ENCODE measurements around the gene COL11A1.
"Not testable (repeated sequence)": the region's sequence is repeated elsewhere in the genome, so short reads cannot be mapped to it uniquely, and the experiment has no call there.

The COL11A1 gene

DNA sequence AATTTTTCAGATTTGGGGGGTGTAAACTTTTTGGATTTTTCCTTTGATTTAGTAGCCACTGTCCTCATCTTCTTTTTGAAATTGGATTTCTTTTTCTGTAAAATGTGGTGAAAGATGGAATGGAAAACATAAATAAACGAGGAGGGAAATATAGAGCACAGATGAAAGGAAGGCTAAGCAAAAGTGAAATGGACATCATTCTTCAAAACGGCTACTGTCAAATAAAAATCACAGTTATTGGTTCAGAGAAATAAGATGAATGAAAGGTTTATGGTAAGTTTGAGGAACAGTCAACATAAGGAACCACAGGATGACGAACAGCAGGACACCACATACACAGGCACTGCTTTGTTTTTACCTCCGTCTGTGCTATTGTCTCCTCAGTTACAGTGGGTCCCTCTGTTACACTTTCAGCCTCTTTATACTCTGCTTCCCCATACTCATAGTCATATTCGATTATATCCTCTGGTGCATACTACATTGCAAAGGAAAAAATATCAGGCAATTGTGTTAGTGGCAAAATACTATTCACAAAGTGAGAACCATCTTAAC lies 82.4 kb downstream of the COL11A1 start:
- H3K4me3 Mint-ChIP-seq, result no peak overlapping the region
- H3K27me3 Mint-ChIP-seq, result no peaks in the 10 kb centered on the region
- H3K4me1 Mint-ChIP-seq (ENCODE audit: low read depth), result no peaks in the 10 kb centered on the region
- no peaks in the 10 kb centered on the region for H3K36me3 Mint-ChIP-seq (ENCODE audit: low read depth)
- H3K27ac Mint-ChIP-seq, result no peak overlapping the region
- no peaks in the 10 kb centered on the region for H3K9me3 Mint-ChIP-seq
- DNase-seq, result no peak

DNA sequence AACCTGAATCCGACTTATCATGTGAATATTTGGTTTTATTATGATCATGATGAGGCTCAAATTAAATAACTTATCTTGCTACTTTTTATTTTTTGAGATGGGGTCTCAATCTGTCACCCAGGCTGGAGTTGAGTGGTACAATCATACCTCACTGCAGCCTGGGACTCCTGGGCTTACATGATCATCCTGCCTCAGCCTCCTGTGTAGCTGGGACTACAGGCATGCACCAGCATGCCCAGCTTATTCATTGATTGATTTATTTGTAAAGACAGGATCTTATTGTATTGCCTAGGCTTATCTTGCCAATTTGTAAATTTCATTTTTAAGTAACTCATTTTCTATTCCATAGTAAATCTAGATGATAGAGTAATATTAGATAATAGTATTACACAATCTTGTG lies 84.3 kb downstream of the COL11A1 start:
- Mint-ChIP-seq H3K4me1 (ENCODE audit: low read depth) (no peaks in the 10 kb centered on the region), H3K27ac (no peak overlapping the region), H3K27me3 (no peaks in the 10 kb centered on the region), H3K9me3 (no peaks in the 10 kb centered on the region), H3K4me3 (no peak overlapping the region), H3K36me3 (ENCODE audit: low read depth) (no peaks in the 10 kb centered on the region)
- DNase-seq, result no peak

DNA sequence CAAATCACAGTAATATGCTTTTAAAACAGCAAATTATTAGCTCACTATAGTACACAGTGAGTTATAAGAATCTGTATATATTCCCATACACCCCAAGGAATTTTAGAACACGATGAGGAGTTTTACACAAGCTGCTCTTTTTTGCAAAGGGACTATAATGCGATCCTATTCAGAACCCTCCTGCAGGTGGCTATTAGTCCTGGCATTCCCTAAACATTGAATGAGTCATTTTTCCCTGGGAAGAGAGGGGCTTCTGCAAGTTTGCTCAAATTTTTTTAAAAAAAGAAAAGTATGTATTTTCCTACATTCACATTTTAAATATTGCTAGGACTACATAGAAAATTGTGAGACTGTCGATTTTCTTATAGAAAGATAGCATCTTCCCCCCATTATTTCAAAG lies 106.3 kb downstream of the COL11A1 start:
- no peak overlapping the region for H3K27ac Mint-ChIP-seq
- H3K4me1 Mint-ChIP-seq (ENCODE audit: low read depth), result no peaks in the 10 kb centered on the region
- no peak overlapping the region for H3K4me3 Mint-ChIP-seq
- DNase-seq, result no peak
- H3K36me3 Mint-ChIP-seq (ENCODE audit: low read depth), result no peaks in the 10 kb centered on the region
- no peaks in the 10 kb centered on the region for H3K27me3 Mint-ChIP-seq
- peaks cover 2% of the 10 kb centered on the region for H3K9me3 Mint-ChIP-seq

DNA sequence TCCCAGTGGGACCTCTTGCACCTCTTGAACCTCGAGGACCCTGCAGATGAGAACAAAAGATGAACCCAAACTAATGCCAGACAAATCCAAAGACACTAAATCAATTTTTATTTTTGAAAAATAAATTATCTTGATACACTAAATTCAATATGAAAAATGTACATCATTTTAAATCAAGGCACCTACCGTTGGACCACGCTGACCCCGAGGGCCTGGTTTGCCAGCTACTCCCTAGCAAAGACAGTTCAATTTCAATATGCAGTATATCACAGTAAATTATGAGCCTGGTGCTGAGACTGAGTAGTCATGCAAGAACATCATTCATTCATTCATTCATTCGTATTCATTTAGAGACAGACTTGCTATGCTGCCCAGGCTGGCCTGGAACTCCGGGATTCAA lies 129.4 kb downstream of the COL11A1 start:
- Mint-ChIP-seq H3K4me1 (ENCODE audit: low read depth) (no peaks in the 10 kb centered on the region), H3K36me3 (ENCODE audit: low read depth) (no peaks in the 10 kb centered on the region), H3K27ac (no peak overlapping the region), H3K4me3 (no peak overlapping the region), H3K9me3 (no peaks in the 10 kb centered on the region), H3K27me3 (no peaks in the 10 kb centered on the region)
- no peak for DNase-seq

DNA sequence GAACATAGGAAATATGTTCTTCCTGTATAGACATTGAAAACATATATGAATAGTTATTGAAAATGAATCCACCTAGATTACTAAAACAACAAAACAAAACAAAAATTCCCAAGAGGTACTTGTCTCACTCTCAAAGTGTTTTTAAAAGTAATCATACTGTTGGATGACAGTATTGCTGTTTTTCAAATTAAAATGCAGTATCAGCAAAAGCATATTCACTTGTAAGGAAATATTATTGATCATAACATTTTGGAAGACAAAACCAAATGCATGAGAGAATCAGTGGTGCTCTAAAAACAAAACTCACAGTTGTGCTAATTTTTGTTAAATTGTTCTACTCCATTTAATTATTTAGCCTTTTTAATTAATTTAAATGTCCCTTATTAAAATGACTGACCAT lies 131.0 kb downstream of the COL11A1 start:
- DNase-seq, result no peak
- no peak overlapping the region for H3K27ac Mint-ChIP-seq
- H3K27me3 Mint-ChIP-seq, result no peaks in the 10 kb centered on the region
- H3K36me3 Mint-ChIP-seq (ENCODE audit: low read depth), result no peaks in the 10 kb centered on the region
- H3K9me3 Mint-ChIP-seq, result no peaks in the 10 kb centered on the region
- H3K4me3 Mint-ChIP-seq, result no peak overlapping the region
- no peaks in the 10 kb centered on the region for H3K4me1 Mint-ChIP-seq (ENCODE audit: low read depth)

DNA sequence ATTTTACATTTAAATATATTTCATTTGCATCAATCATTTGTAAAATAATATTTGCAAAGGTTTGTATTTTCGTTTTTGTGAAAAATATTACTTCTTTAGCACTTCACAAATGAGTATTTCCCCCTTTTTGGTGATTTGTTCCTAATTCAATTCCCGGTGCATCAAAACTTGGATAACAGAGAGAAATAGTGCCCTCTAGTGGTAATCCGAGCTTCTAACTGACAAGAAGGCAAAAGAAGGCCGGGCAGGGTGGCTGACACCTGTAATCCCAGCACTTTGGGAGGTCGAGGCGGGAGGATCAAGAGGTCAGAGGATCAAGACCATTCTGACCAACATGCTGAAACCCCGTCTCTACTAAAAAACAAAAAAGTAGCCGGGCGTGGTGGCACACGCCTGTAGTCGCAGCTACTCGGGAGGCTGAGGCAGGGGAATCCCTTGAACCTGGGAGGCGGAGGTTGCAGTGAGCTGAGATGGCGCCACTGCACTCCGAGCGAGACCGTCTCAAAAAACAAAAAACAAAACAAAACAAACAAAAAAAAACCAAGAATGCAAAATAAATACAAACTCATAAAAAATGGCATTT lies 137.7 kb downstream of the COL11A1 start:
- Mint-ChIP-seq H3K27me3 (no peaks in the 10 kb centered on the region), H3K9me3 (peaks cover 2% of the 10 kb centered on the region), H3K27ac (no peak overlapping the region), H3K4me1 (ENCODE audit: low read depth) (no peaks in the 10 kb centered on the region), H3K36me3 (ENCODE audit: low read depth) (no peaks in the 10 kb centered on the region), H3K4me3 (no peak overlapping the region)
- no peak for DNase-seq

DNA sequence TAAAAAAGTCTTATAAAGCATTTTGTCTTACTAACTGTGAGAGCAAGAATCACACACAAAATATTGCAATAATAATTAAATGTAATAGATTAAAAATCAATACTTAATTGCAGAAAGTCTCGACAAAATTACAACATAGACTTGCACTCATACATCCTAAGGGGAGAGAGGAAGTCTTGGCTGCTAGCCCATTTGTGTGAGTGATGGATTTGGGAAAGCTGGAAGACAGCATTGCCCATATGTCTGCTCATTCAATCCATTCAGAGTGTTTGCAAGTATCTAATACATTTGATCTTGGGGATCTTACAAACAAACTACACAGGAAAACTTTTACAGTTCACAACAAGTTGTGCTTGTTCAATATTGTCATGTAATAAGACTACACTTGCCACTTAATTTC lies 140.5 kb downstream of the COL11A1 start:
- Mint-ChIP-seq H3K4me1 (ENCODE audit: low read depth) (no peaks in the 10 kb centered on the region), H3K27ac (no peak overlapping the region), H3K27me3 (no peaks in the 10 kb centered on the region), H3K36me3 (ENCODE audit: low read depth) (no peaks in the 10 kb centered on the region), H3K4me3 (no peak overlapping the region), H3K9me3 (peaks cover 2% of the 10 kb centered on the region)
- no peak for DNase-seq

DNA sequence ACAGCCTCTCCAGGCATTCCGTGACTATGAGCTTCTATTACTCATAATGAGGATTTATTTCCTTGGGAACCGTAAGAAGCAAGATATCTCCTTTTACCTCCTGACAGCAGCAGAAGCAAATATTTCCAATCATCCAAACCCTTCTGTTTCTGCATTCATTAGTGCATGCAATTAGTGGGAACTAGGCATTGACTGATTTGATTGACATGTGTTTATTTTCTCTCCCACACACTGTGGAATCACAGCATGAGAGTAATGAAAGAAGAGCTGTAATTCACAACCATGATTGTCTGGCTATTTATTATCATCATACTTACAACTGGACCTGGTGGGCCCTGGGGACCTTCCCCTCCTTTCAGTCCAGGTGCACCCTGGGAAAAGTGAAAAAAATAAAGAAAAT lies 146.8 kb downstream of the COL11A1 start:
- H3K4me1 Mint-ChIP-seq (ENCODE audit: low read depth), result no peaks in the 10 kb centered on the region
- H3K9me3 Mint-ChIP-seq, result peaks cover 3% of the 10 kb centered on the region
- H3K4me3 Mint-ChIP-seq, result no peak overlapping the region
- H3K27ac Mint-ChIP-seq, result no peak overlapping the region
- H3K36me3 Mint-ChIP-seq (ENCODE audit: low read depth), result no peaks in the 10 kb centered on the region
- H3K27me3 Mint-ChIP-seq, result no peaks in the 10 kb centered on the region
- DNase-seq, result no peak

DNA sequence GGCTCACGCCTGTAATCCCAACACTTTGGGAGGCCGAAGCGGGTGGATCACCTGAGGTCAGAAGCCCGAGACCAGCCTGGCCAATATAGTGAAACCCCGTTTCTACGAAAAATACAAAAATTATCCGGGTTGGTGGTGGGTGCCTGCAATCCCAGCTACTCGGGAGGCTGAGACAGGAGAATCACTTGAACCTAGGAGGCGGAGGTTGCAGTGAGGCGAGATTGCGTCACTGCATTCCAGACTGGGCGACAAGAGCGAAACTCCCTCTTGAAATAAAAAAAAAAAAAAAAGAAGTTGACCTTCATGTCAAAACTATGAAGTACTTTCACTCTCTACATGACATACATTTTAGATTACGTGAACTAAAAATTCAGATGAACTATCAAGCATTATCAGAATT lies 153.7 kb downstream of the COL11A1 start:
- no peaks in the 10 kb centered on the region for H3K9me3 Mint-ChIP-seq
- H3K4me1 Mint-ChIP-seq (ENCODE audit: low read depth), result no peaks in the 10 kb centered on the region
- H3K27ac Mint-ChIP-seq, result no peak overlapping the region
- H3K27me3 Mint-ChIP-seq, result no peaks in the 10 kb centered on the region
- no peak for DNase-seq
- H3K36me3 Mint-ChIP-seq (ENCODE audit: low read depth), result no peaks in the 10 kb centered on the region
- no peak overlapping the region for H3K4me3 Mint-ChIP-seq

DNA sequence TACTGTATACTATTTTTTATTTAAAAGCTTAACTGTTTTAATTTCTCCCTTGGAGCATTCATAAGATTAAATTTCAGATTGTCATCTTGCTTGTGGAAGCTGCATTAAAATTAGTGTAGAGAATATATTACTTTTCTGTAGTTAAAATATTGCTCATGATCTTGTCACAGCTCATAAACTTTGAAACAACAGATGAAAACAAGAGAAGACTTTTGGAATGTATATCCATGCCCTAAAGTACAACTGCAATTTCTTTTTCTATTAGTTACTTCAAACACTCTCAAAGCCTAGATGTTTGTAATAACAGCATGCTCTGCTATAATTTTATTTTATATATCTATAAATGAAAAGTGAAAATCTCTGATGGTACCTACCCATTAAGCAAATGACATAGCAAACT lies 155.9 kb downstream of the COL11A1 start:
- H3K4me3 Mint-ChIP-seq, result no peak overlapping the region
- H3K4me1 Mint-ChIP-seq (ENCODE audit: low read depth), result no peaks in the 10 kb centered on the region
- H3K27ac Mint-ChIP-seq, result no peak overlapping the region
- no peaks in the 10 kb centered on the region for H3K36me3 Mint-ChIP-seq (ENCODE audit: low read depth)
- no peak for DNase-seq
- no peaks in the 10 kb centered on the region for H3K9me3 Mint-ChIP-seq
- no peaks in the 10 kb centered on the region for H3K27me3 Mint-ChIP-seq

DNA sequence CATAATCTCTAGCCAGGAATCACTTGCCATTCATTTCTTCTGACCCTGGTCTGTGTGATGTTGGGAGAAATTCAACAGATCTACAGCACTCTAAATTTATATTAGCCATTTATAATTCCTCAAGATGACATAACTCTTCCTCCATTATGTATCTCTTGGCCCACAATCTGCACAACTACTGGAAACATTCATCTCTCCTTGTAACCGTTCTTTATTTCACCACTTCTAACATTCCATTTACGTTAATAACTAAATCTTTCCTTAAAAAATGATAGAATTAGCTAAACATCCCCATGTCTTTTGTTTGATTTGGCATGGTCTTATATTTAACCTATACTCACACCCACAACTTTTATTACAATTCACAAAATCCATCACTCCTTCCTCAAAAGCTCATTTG lies 166.0 kb downstream of the COL11A1 start:
- no peaks in the 10 kb centered on the region for H3K27me3 Mint-ChIP-seq
- H3K27ac Mint-ChIP-seq, result no peak overlapping the region
- peaks cover 2% of the 10 kb centered on the region for H3K9me3 Mint-ChIP-seq
- no peak overlapping the region for H3K4me3 Mint-ChIP-seq
- no peaks in the 10 kb centered on the region for H3K36me3 Mint-ChIP-seq (ENCODE audit: low read depth)
- no peak for DNase-seq
- H3K4me1 Mint-ChIP-seq (ENCODE audit: low read depth), result no peaks in the 10 kb centered on the region

DNA sequence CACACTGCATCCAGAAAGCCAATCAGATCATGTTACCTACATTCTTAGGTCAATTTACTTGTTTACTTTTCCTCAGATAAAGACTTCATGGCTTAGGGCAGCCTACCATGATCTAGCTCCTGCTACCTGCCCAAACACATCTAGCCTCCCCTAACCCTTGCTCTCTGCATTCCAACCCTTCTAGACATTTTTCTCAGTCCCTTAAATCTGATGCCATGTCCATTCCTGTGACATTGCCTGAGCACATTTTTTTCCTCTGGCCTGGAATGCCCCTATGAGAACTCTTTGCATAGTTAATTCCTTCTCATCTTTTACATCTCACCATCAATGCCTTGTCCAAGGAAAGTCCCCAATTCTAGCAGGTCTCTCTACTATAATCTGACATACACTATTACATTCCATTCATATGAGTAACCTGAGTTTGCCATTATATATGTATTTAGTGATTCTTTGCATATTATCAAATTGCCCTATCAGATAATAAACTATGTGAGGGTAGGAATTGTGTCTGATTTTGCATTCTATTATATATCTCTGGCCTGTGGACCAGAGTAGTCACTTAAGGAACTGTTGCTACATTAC lies 166.9 kb downstream of the COL11A1 start:
- no peak overlapping the region for H3K27ac Mint-ChIP-seq
- no peak for DNase-seq

DNA sequence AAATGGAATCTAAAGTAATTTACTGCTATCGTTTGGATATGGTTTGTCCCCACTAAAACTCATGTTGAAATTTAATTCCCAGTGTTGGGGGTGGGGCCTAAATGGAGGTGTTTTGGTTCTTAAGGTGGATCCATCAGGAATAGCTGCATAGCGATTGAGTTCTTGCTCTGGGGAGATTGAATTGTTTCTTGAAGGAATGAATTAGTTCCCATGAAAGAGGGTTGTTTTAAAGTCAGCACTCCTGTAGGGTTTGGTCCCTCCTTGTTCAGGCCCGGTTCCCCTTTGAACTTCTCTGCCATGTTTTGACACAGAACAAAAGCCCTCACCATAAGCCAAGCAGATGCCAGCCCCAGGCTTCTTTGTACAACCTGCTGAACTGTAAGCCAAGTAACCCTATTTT lies 170.9 kb downstream of the COL11A1 start:
- no peak overlapping the region for H3K27ac Mint-ChIP-seq
- no peak overlapping the region for H3K4me3 Mint-ChIP-seq
- H3K4me1 Mint-ChIP-seq (ENCODE audit: low read depth), result no peaks in the 10 kb centered on the region
- H3K27me3 Mint-ChIP-seq, result no peaks in the 10 kb centered on the region
- H3K9me3 Mint-ChIP-seq, result peaks cover 4% of the 10 kb centered on the region
- no peaks in the 10 kb centered on the region for H3K36me3 Mint-ChIP-seq (ENCODE audit: low read depth)
- no peak for DNase-seq

More for the DNA sequence above, 166.9 kb downstream of the COL11A1 start:
- Mint-ChIP-seq H3K36me3 (ENCODE audit: low read depth) (no peaks in the 10 kb centered on the region), H3K9me3 (no peaks in the 10 kb centered on the region), H3K4me3 (no peak overlapping the region), H3K4me1 (ENCODE audit: low read depth) (no peaks in the 10 kb centered on the region), H3K27me3 (no peaks in the 10 kb centered on the region)

DNA sequence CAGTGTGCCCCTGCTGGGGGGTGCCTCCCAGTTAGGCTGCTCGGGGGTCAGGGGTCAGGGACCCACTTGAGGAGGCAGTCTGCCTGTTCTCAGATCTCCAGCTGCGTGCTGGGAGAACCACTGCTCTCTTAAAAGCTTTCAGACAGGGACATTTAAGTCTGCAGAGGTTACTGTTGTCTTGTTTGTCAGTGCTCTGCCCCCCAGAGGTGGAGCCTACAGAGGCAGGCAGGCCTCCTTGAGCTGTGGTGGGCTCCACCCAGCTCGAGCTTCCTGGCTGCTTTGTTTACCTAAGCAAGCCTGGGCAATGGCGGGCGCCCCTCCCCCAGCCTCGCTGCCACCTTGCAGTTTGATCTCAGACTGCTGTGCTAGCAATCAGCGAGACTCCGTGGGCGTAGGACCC lies 175.0 kb downstream of the COL11A1 start:
- not testable (repeated sequence) for H3K36me3 Mint-ChIP-seq (ENCODE audit: low read depth); H3K4me1 Mint-ChIP-seq (ENCODE audit: low read depth); H3K27me3 Mint-ChIP-seq; H3K9me3 Mint-ChIP-seq; DNase-seq; H3K4me3 Mint-ChIP-seq; H3K27ac Mint-ChIP-seq

DNA sequence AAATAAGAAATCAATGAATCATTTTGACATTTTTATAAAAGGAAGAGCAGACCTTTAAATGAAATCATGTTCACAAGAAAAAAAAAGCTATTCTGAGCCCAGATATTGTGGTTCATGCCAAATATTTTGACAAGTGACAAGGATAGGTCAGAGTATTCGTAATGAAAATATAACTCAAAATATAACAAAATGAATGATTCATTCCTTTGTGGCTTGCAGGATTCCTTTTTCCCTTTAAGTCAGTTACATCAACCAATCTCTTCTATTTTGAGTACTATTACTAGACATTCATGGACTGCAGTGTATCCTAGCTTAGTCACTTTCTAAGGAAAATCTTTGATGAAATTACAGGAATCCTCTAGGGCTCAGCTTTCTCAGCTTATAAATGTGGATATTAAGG lies 188.7 kb downstream of the COL11A1 start:
- H3K9me3 Mint-ChIP-seq, result no peaks in the 10 kb centered on the region
- H3K4me1 Mint-ChIP-seq (ENCODE audit: low read depth), result no peaks in the 10 kb centered on the region
- no peaks in the 10 kb centered on the region for H3K27me3 Mint-ChIP-seq
- DNase-seq, result no peak
- H3K4me3 Mint-ChIP-seq, result no peak overlapping the region
- H3K27ac Mint-ChIP-seq, result no peak overlapping the region
- no peaks in the 10 kb centered on the region for H3K36me3 Mint-ChIP-seq (ENCODE audit: low read depth)

DNA sequence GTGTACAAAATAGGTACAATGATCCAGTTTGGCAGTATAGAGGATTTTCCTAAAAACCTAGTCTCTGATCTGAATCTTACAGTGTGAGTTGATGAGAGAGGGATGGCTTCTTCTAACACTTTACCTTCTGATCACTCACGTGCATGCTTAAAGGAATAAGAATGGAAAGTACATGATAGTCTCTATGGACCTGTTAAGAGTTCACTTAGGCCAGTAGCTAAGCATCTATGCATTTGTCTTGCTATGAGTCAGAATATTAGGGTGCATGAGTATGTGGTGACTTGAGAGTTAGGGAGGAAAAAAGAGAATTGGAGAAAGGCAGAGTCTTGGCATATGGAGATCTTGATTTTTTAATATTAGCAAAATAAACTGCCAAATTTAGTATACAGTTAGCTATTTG lies 206.3 kb downstream of the COL11A1 start:
- Mint-ChIP-seq H3K9me3 (peaks cover 3% of the 10 kb centered on the region), H3K36me3 (ENCODE audit: low read depth) (no peaks in the 10 kb centered on the region), H3K4me3 (no peak overlapping the region), H3K4me1 (ENCODE audit: low read depth) (no peaks in the 10 kb centered on the region), H3K27me3 (no peaks in the 10 kb centered on the region), H3K27ac (no peak overlapping the region)
- no peak for DNase-seq

Data from activated T-cell treated with anti-CD3 and anti-CD28 coated beads, Interleukin-2, amount 50 U/mL, for 24 hours (primary cell).